ENCODE results near the gene FAM221A.

GRCh38 chr7:23710000-23710399 is 30.0 kb downstream of the FAM221A start, which contains the start of gene STK31:
- TF ChIP-seq CTCF (IDR thresholded peaks at IDR 0.05), result no peak
- TF ChIP-seq POLR2A (IDR thresholded peaks at IDR 0.05), result no peak

Data from body of pancreas (tissue), 4 donors.